Measurements from ENCODE around the gene PLEKHB1. TPM values are rescaled to one million over a fixed set of nuclear protein-coding genes. Genes with fewer than 3 reads are reported as not detected.
A peak's percentile ranks its signal among the peaks of the same experiment; 100 is the strongest.

PLEKHB1 gene
- total RNA-seq, 2 experiments from 2014 or later: 3.2 to 10.6 TPM

- ATAC-seq (no peak), DNase-seq (no peak)
- Mint-ChIP-seq H3K27me3 (no peaks in the 10 kb centered on the region), H3K4me1 (peaks cover 14% of the 10 kb centered on the region), H3K9me3 (ENCODE audit: low read depth) (no peaks in the 10 kb centered on the region), H3K27ac (no peak overlapping the region), H3K36me3 (no peaks in the 10 kb centered on the region), H3K4me3 (no peak overlapping the region)
- CTCF ChIA-PET: no interaction called here
Measured at GRCh38 chr11:73651661-73652045, 5.3 kb downstream of the PLEKHB1 start.

- no peak overlapping the region for H3K4me3 Mint-ChIP-seq
- CTCF ChIA-PET: no interaction called here
- H3K9me3 Mint-ChIP-seq (ENCODE audit: low read depth): no peaks in the 10 kb centered on the region
- H3K27ac Mint-ChIP-seq: no peak overlapping the region
- peaks cover 8% of the 10 kb centered on the region for H3K4me1 Mint-ChIP-seq
- H3K36me3 Mint-ChIP-seq: no peaks in the 10 kb centered on the region
- ATAC-seq (no peak), DNase-seq (no peak)
- H3K27me3 Mint-ChIP-seq: no peaks in the 10 kb centered on the region
Measured at GRCh38 chr11:73652046-73652730, 5.8 kb downstream of the PLEKHB1 start.

- peaks cover 3% of the 10 kb centered on the region for H3K4me1 Mint-ChIP-seq
- ATAC-seq (no peak), DNase-seq (no peak)
- no peaks in the 10 kb centered on the region for H3K36me3 Mint-ChIP-seq
- H3K27ac Mint-ChIP-seq: no peak overlapping the region
- no peaks in the 10 kb centered on the region for H3K9me3 Mint-ChIP-seq (ENCODE audit: low read depth)
- H3K27me3 Mint-ChIP-seq: no peaks in the 10 kb centered on the region
- CTCF ChIA-PET: interaction anchor here (2.3 kb wide), 1 partner anchor 302 kb away, joined by 7 read pairs; no protein-coding TSS in a partner anchor
- H3K4me3 Mint-ChIP-seq: no peak overlapping the region
Measured at GRCh38 chr11:73652856-73653559, 6.6 kb downstream of the PLEKHB1 start.

GRCh38 chr11:73653996-73654395 lies 7.6 kb downstream of the PLEKHB1 start:
- Mint-ChIP-seq H3K36me3 (no peaks in the 10 kb centered on the region), H3K4me3 (no peak overlapping the region), H3K4me1 (no peaks in the 10 kb centered on the region), H3K27ac (no peak overlapping the region), H3K27me3 (no peaks in the 10 kb centered on the region), H3K9me3 (ENCODE audit: low read depth) (no peaks in the 10 kb centered on the region)
- no peak for ATAC-seq
- CTCF ChIA-PET: interaction anchor here (2.3 kb wide), 1 partner anchor 303 kb away, joined by 7 read pairs; no protein-coding TSS in a partner anchor
- DNase-seq: no peak

- no peaks in the 10 kb centered on the region for H3K9me3 Mint-ChIP-seq (ENCODE audit: low read depth)
- no peaks in the 10 kb centered on the region for H3K4me1 Mint-ChIP-seq
- CTCF ChIA-PET: interaction anchor here (2.3 kb wide), 1 partner anchor 303 kb away, joined by 7 read pairs; no protein-coding TSS in a partner anchor
- H3K4me3 Mint-ChIP-seq: no peak overlapping the region
- DNase-seq (no peak), ATAC-seq (no peak)
- no peak overlapping the region for H3K27ac Mint-ChIP-seq
- no peaks in the 10 kb centered on the region for H3K27me3 Mint-ChIP-seq
- H3K36me3 Mint-ChIP-seq: no peaks in the 10 kb centered on the region
Measured at GRCh38 chr11:73654482-73655021, 8.2 kb downstream of the PLEKHB1 start.

- Mint-ChIP-seq H3K4me3 (no peak overlapping the region), H3K27me3 (no peaks in the 10 kb centered on the region), H3K9me3 (ENCODE audit: low read depth) (no peaks in the 10 kb centered on the region), H3K27ac (no peak overlapping the region), H3K36me3 (no peaks in the 10 kb centered on the region), H3K4me1 (no peaks in the 10 kb centered on the region)
- ATAC-seq (no peak), DNase-seq (no peak)
- CTCF ChIA-PET: no interaction called here
Measured at GRCh38 chr11:73655686-73656085, 9.3 kb downstream of the PLEKHB1 start.

- CTCF ChIA-PET: interaction anchor here (6.1 kb wide), 1 partner anchor 30 kb away, joined by 136 read pairs; no protein-coding TSS in a partner anchor
- DNase-seq (no peak), ATAC-seq (no peak)
- Mint-ChIP-seq H3K9me3 (ENCODE audit: low read depth) (no peaks in the 10 kb centered on the region), H3K4me3 (no peak overlapping the region), H3K4me1 (peaks cover 3% of the 10 kb centered on the region), H3K36me3 (no peaks in the 10 kb centered on the region), H3K27me3 (no peaks in the 10 kb centered on the region), H3K27ac (no peak overlapping the region)
Measured at GRCh38 chr11:73656985-73657384, 10.6 kb downstream of the PLEKHB1 start.

- ATAC-seq (no peak), DNase-seq (no peak)
- H3K4me3 Mint-ChIP-seq: no peak overlapping the region
- H3K9me3 Mint-ChIP-seq (ENCODE audit: low read depth): no peaks in the 10 kb centered on the region
- H3K36me3 Mint-ChIP-seq: no peaks in the 10 kb centered on the region
- H3K27ac Mint-ChIP-seq: no peak overlapping the region
- H3K27me3 Mint-ChIP-seq: no peaks in the 10 kb centered on the region
- peaks cover 3% of the 10 kb centered on the region for H3K4me1 Mint-ChIP-seq
- CTCF ChIA-PET: interaction anchor here (0.9 to 6.1 kb wide), 21 partner anchors 11 to 353 kb away, joined by 3 to 136 read pairs (median 4); partner anchors contain the start of gene PLEKHB1
Measured at GRCh38 chr11:73659961-73660360, 13.6 kb downstream of the PLEKHB1 start.

- Mint-ChIP-seq H3K27ac (no peak overlapping the region), H3K4me1 (peaks cover 3% of the 10 kb centered on the region), H3K9me3 (ENCODE audit: low read depth) (no peaks in the 10 kb centered on the region), H3K36me3 (no peaks in the 10 kb centered on the region), H3K4me3 (no peak overlapping the region), H3K27me3 (no peaks in the 10 kb centered on the region)
- ATAC-seq: no peak
- DNase-seq: no peak
- CTCF ChIA-PET: interaction anchor here (0.8 to 6.1 kb wide), 26 partner anchors 10 to 354 kb away, joined by 3 to 136 read pairs (median 4); partner anchors contain the start of gene PLEKHB1
Measured at GRCh38 chr11:73660497-73661034, 14.2 kb downstream of the PLEKHB1 start.

- no peaks in the 10 kb centered on the region for H3K9me3 Mint-ChIP-seq (ENCODE audit: low read depth)
Measured at GRCh38 chr11:73661035-73661628, 14.8 kb downstream of the PLEKHB1 start.

GRCh38 chr11:73662445-73663157 lies 16.2 kb downstream of the PLEKHB1 start:
- H3K36me3 Mint-ChIP-seq: no peaks in the 10 kb centered on the region
- ATAC-seq: no peak
- H3K4me1 Mint-ChIP-seq: peaks cover 3% of the 10 kb centered on the region
- H3K9me3 Mint-ChIP-seq (ENCODE audit: low read depth): no peaks in the 10 kb centered on the region
- CTCF ChIA-PET: interaction anchor here (0.8 to 6.1 kb wide), 10 partner anchors 8 to 311 kb away, joined by 3 to 136 read pairs (median 10); partner anchors contain the start of gene PLEKHB1
- H3K4me3 Mint-ChIP-seq: no peak overlapping the region
- H3K27ac Mint-ChIP-seq: no peak overlapping the region
- H3K27me3 Mint-ChIP-seq: no peaks in the 10 kb centered on the region
- no peak for DNase-seq

More at GRCh38 chr11:73661035-73661628, 14.8 kb downstream of the PLEKHB1 start:
- Mint-ChIP-seq H3K36me3 (no peaks in the 10 kb centered on the region), H3K4me1 (peaks cover 3% of the 10 kb centered on the region), H3K27me3 (no peaks in the 10 kb centered on the region), H3K4me3 (no peak overlapping the region), H3K27ac (no peak overlapping the region)
- ATAC-seq: peak; percentile 93
- CTCF ChIA-PET: interaction anchor here (0.7 to 6.1 kb wide), 34 partner anchors 10 to 378 kb away, joined by 3 to 136 read pairs (median 4); partner anchors contain the start of gene PLEKHB1
- DNase-seq: peak; percentile 87

GRCh38 chr11:73663604-73664495 lies 17.5 kb downstream of the PLEKHB1 start:
- DNase-seq (no peak), ATAC-seq (no peak)
- CTCF ChIA-PET: interaction anchor here (2.7 to 6.0 kb wide), 2 partner anchors 38 to 312 kb away, joined by 9 to 66 read pairs; no protein-coding TSS in a partner anchor
- Mint-ChIP-seq H3K9me3 (ENCODE audit: low read depth) (no peaks in the 10 kb centered on the region), H3K4me1 (peaks cover 3% of the 10 kb centered on the region), H3K4me3 (no peak overlapping the region), H3K27ac (no peak overlapping the region), H3K27me3 (no peaks in the 10 kb centered on the region), H3K36me3 (no peaks in the 10 kb centered on the region)
